ENCODE results near the gene CCDC57.

The CCDC57 gene

GRCh38 chr17:82094931-82095776 is 117.5 kb downstream of the CCDC57 start:
- no peak overlapping the region for H3K27ac ChIP-seq
- TF ChIP-seq CTCF (IDR thresholded peaks at IDR 0.05): no peak
- DNase-seq (ENCODE audit: low spot score): no peak
- H3K4me3 ChIP-seq: no peak overlapping the region

GRCh38 chr17:82092995-82093751 is 119.5 kb downstream of the CCDC57 start:
- no peak overlapping the region for H3K4me3 ChIP-seq
- no peak for TF ChIP-seq CTCF (IDR thresholded peaks at IDR 0.05)
- no peak for DNase-seq (ENCODE audit: low spot score)
- H3K27ac ChIP-seq: no peak overlapping the region

- no peak overlapping the region for H3K4me3 ChIP-seq
- TF ChIP-seq CTCF (IDR thresholded peaks at IDR 0.05): no peak
- no peak for DNase-seq (ENCODE audit: low spot score)
- H3K27ac ChIP-seq: no peak overlapping the region
Observed at GRCh38 chr17:82092628-82092994, 120.0 kb downstream of the CCDC57 start.

- no peak overlapping the region for H3K4me3 ChIP-seq
- DNase-seq (ENCODE audit: low spot score): no peak
- TF ChIP-seq CTCF (IDR thresholded peaks at IDR 0.05): no peak
- no peak overlapping the region for H3K27ac ChIP-seq
Observed at GRCh38 chr17:82092094-82092586, 120.5 kb downstream of the CCDC57 start.

GRCh38 chr17:82091264-82092066 is 121.2 kb downstream of the CCDC57 start:
- Histone ChIP-seq H3K4me3 (no peak overlapping the region), H3K27ac (no peak overlapping the region)
- no peak for TF ChIP-seq CTCF (IDR thresholded peaks at IDR 0.05)
- DNase-seq (ENCODE audit: low spot score): no peak

- no peak for TF ChIP-seq CTCF (IDR thresholded peaks at IDR 0.05)
- Histone ChIP-seq H3K27ac (no peak overlapping the region), H3K4me3 (no peak overlapping the region)
- no peak for DNase-seq (ENCODE audit: low spot score)
Observed at GRCh38 chr17:82090549-82091263, 121.9 kb downstream of the CCDC57 start.

Data from coronary artery (tissue), 2 donors.